K562 (cell line): ENCODE measurements around the gene HCAR1. TPM values are rescaled to one million over a fixed set of nuclear protein-coding genes. Genes with fewer than 3 reads are reported as not detected.
A peak's percentile ranks its signal among the peaks of the same experiment; 100 is the strongest.

Experiments
- ADNP ChIP-seq: fragments of 200-800 bp; sonication (Bioruptor generic); IDR thresholded peaks from 2 replicates; pipeline ENCODE4 v1.6.1; 2016; ENCODE audit warnings: missing genetic modification characterization, missing compliant biosample characterization
- COPS2 ChIP-seq: fragments of 450-650 bp; conservative IDR thresholded peaks from 2 replicates; pipeline ENCODE4 v1.6.1; 2016; ENCODE audit warnings: mild to moderate bottlenecking, moderate library complexity
- KLF13 ChIP-seq: fragments of 450-650 bp; IDR thresholded peaks from 2 replicates; pipeline ENCODE4 v1.6.1; 2016; ENCODE audit warnings: missing genetic modification characterization, low read depth, mild to moderate bottlenecking, missing compliant biosample characterization, moderate library complexity, borderline replicate concordance
- RBM25 ChIP-seq: fragments of 200-400 bp; formaldehyde crosslinking; IDR thresholded peaks from 2 replicates; pipeline ENCODE4 v1.6.1; 2018; ENCODE audit warnings: low read length, low read depth, moderate library complexity; ENCODE audit not compliant: severe bottlenecking
- SNRNP70 ChIP-seq: fragments of 200-400 bp; formaldehyde crosslinking; optimal IDR thresholded peaks from 2 replicates; pipeline ENCODE3; 2017; ENCODE audit warnings: low read depth, low read length
- polyA plus RNA-seq, 8 experiments: library from polyadenylated mRNA; depleted of rRNA in 4 of 8; stranded (reverse) in 5 of 8; unstranded in 3 of 8; fragments of >200 nt; fragmentation: Nextera tagmentation in 2 of 8; fragmentation: Illumina TruSeq in 1 of 8; extraction: Ambion mirVana in 2 of 8; extraction: Trizol in 1 of 8; gene quantifications; 2 replicates each; pipeline versions ENCODE4 v1.2.1 to v1.2.3, GENCODE V29; 2011 to 2014; ENCODE audit warnings: inconsistent platforms in 1 of 8, missing spikeins in 1 of 8
- total RNA-seq, 7 experiments: library from RNA; depleted of rRNA in 6 of 7; stranded (reverse); fragments of >200 nt in 6 of 7; fragmentation: Illumina TruSeq in 2 of 7; extraction: Trizol in 2 of 7; gene quantifications; 2 replicates each; pipeline versions ENCODE4 v1.2.1 to v1.2.3, GENCODE V29; 2011 to 2021; ENCODE audit warnings: low replicate concordance in 1 of 7
- TF ChIP-seq, protein P1 (sequence below): fragments of 450-650 bp; IDR thresholded peaks from 2 replicates; pipeline ENCODE4 v1.6.1; 2016; ENCODE audit warnings: mild to moderate bottlenecking, moderate library complexity
- TF ChIP-seq, protein P2 (sequence below): fragments of 450-650 bp; formaldehyde crosslinking; conservative IDR thresholded peaks from 2 replicates; pipeline ENCODE4 v1.4.0; 2022; ENCODE audit warnings: mild to moderate bottlenecking, missing genetic modification characterization

HCAR1 gene
- total and polyA plus RNA-seq, 9 of the 15 experiments (the other 6 are each of a cell fraction or from before 2014, with no cell fraction given) = not detected

DNA sequence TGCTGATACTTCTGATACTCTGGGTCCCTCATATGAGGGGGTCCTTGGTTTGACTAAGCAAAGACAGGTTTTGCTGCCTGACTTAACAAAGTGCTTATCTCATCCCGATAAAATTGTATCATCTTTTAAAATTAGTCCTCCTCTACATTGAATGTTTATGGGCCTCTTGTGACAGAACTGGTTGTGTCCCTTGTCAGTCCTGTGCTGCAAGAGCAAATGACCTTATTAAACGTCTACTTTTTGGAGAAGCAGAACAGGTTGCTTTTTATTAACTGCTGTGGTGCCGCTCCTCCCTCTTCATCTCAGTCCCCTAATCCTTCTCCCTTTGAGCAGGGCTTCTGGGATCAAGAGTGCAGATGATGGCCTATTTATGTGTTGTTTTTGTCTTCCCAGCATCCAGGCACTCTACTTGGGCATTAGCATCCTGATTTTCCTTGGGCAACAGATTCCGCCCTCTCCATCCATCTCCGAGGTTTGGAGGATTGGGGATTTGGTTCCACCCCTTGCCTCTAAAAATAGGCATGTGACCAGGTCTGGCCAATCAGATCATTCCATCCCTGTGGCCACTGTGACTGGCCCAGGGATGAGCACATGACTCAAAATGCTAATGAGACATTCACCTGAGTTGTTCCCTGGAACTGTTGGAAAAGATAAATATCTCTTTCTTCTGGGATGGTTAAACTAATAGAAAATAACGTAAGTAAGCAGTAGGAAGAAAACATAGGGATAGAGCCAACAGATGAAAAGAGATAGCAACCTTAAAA lies 19.1 kb upstream of the HCAR1 start (continued):
- TF ChIP-seq, protein P1, sequence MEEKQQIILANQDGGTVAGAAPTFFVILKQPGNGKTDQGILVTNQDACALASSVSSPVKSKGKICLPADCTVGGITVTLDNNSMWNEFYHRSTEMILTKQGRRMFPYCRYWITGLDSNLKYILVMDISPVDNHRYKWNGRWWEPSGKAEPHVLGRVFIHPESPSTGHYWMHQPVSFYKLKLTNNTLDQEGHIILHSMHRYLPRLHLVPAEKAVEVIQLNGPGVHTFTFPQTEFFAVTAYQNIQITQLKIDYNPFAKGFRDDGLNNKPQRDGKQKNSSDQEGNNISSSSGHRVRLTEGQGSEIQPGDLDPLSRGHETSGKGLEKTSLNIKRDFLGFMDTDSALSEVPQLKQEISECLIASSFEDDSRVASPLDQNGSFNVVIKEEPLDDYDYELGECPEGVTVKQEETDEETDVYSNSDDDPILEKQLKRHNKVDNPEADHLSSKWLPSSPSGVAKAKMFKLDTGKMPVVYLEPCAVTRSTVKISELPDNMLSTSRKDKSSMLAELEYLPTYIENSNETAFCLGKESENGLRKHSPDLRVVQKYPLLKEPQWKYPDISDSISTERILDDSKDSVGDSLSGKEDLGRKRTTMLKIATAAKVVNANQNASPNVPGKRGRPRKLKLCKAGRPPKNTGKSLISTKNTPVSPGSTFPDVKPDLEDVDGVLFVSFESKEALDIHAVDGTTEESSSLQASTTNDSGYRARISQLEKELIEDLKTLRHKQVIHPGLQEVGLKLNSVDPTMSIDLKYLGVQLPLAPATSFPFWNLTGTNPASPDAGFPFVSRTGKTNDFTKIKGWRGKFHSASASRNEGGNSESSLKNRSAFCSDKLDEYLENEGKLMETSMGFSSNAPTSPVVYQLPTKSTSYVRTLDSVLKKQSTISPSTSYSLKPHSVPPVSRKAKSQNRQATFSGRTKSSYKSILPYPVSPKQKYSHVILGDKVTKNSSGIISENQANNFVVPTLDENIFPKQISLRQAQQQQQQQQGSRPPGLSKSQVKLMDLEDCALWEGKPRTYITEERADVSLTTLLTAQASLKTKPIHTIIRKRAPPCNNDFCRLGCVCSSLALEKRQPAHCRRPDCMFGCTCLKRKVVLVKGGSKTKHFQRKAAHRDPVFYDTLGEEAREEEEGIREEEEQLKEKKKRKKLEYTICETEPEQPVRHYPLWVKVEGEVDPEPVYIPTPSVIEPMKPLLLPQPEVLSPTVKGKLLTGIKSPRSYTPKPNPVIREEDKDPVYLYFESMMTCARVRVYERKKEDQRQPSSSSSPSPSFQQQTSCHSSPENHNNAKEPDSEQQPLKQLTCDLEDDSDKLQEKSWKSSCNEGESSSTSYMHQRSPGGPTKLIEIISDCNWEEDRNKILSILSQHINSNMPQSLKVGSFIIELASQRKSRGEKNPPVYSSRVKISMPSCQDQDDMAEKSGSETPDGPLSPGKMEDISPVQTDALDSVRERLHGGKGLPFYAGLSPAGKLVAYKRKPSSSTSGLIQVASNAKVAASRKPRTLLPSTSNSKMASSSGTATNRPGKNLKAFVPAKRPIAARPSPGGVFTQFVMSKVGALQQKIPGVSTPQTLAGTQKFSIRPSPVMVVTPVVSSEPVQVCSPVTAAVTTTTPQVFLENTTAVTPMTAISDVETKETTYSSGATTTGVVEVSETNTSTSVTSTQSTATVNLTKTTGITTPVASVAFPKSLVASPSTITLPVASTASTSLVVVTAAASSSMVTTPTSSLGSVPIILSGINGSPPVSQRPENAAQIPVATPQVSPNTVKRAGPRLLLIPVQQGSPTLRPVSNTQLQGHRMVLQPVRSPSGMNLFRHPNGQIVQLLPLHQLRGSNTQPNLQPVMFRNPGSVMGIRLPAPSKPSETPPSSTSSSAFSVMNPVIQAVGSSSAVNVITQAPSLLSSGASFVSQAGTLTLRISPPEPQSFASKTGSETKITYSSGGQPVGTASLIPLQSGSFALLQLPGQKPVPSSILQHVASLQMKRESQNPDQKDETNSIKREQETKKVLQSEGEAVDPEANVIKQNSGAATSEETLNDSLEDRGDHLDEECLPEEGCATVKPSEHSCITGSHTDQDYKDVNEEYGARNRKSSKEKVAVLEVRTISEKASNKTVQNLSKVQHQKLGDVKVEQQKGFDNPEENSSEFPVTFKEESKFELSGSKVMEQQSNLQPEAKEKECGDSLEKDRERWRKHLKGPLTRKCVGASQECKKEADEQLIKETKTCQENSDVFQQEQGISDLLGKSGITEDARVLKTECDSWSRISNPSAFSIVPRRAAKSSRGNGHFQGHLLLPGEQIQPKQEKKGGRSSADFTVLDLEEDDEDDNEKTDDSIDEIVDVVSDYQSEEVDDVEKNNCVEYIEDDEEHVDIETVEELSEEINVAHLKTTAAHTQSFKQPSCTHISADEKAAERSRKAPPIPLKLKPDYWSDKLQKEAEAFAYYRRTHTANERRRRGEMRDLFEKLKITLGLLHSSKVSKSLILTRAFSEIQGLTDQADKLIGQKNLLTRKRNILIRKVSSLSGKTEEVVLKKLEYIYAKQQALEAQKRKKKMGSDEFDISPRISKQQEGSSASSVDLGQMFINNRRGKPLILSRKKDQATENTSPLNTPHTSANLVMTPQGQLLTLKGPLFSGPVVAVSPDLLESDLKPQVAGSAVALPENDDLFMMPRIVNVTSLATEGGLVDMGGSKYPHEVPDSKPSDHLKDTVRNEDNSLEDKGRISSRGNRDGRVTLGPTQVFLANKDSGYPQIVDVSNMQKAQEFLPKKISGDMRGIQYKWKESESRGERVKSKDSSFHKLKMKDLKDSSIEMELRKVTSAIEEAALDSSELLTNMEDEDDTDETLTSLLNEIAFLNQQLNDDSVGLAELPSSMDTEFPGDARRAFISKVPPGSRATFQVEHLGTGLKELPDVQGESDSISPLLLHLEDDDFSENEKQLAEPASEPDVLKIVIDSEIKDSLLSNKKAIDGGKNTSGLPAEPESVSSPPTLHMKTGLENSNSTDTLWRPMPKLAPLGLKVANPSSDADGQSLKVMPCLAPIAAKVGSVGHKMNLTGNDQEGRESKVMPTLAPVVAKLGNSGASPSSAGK = no peak
- TF ChIP-seq KLF13 (tag) (no peak), ADNP (no peak), RBM25 (peak; percentile 41), SNRNP70 (no peak), COPS2 (no peak)
- TF ChIP-seq, protein P2, sequence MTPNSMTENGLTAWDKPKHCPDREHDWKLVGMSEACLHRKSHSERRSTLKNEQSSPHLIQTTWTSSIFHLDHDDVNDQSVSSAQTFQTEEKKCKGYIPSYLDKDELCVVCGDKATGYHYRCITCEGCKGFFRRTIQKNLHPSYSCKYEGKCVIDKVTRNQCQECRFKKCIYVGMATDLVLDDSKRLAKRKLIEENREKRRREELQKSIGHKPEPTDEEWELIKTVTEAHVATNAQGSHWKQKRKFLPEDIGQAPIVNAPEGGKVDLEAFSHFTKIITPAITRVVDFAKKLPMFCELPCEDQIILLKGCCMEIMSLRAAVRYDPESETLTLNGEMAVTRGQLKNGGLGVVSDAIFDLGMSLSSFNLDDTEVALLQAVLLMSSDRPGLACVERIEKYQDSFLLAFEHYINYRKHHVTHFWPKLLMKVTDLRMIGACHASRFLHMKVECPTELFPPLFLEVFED (CRISPR knock-in tag) = no peak
